ENCODE data around the gene HOXC13.

- TF ChIP-seq, protein P1, sequence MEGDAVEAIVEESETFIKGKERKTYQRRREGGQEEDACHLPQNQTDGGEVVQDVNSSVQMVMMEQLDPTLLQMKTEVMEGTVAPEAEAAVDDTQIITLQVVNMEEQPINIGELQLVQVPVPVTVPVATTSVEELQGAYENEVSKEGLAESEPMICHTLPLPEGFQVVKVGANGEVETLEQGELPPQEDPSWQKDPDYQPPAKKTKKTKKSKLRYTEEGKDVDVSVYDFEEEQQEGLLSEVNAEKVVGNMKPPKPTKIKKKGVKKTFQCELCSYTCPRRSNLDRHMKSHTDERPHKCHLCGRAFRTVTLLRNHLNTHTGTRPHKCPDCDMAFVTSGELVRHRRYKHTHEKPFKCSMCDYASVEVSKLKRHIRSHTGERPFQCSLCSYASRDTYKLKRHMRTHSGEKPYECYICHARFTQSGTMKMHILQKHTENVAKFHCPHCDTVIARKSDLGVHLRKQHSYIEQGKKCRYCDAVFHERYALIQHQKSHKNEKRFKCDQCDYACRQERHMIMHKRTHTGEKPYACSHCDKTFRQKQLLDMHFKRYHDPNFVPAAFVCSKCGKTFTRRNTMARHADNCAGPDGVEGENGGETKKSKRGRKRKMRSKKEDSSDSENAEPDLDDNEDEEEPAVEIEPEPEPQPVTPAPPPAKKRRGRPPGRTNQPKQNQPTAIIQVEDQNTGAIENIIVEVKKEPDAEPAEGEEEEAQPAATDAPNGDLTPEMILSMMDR (IDR thresholded peaks at IDR 0.05), result no peak
- no peak for TF ChIP-seq POLR2A (IDR thresholded peaks at IDR 0.05)
Observed at GRCh38 chr12:53977596-53978445, 39.2 kb downstream of the HOXC13 start.
